Osteocyte (in vitro differentiated cells): ENCODE measurements around the gene DPPA5. TPM values are rescaled to one million over a fixed set of nuclear protein-coding genes. Genes with fewer than 3 reads are reported as not detected.
"Not testable (repeated sequence)": the region's sequence is repeated elsewhere in the genome, so short reads cannot be mapped to it uniquely, and the experiment has no call there.

Source experiments
- DNase-seq: peaks from one replicate; pipeline ENCODE4 v3.0.0; 2021; ENCODE audit warnings: mixed read lengths; ENCODE audit not compliant: unreplicated experiment; ENCODE audit errors: extremely low spot score
- H3K27ac Mint-ChIP-seq: one replicate; pipeline ENCODE4 v1.8.0; 2021; ENCODE audit warnings: mild to moderate bottlenecking, mixed read lengths; ENCODE audit not compliant: unreplicated experiment
- H3K27me3 Mint-ChIP-seq: one replicate; pipeline ENCODE4 v1.8.0; 2021; ENCODE audit warnings: mixed read lengths; ENCODE audit not compliant: unreplicated experiment
- H3K36me3 Mint-ChIP-seq: one replicate; pipeline ENCODE4 v1.8.0; 2021; ENCODE audit warnings: mixed read lengths; ENCODE audit not compliant: unreplicated experiment
- H3K4me1 Mint-ChIP-seq: one replicate; pipeline ENCODE4 v1.8.0; 2021; ENCODE audit warnings: mixed read lengths; ENCODE audit not compliant: unreplicated experiment
- H3K4me3 Mint-ChIP-seq: one replicate; pipeline ENCODE4 v1.8.0; 2021; ENCODE audit warnings: mild to moderate bottlenecking, moderate library complexity, mixed read lengths; ENCODE audit not compliant: unreplicated experiment
- H3K9me3 Mint-ChIP-seq: one replicate; pipeline ENCODE4 v1.8.0; 2021; ENCODE audit warnings: mixed read lengths; ENCODE audit not compliant: unreplicated experiment
- total RNA-seq: library from RNA; stranded (reverse); gene quantifications from 2 replicates; pipeline ENCODE4 v1.2.1, GENCODE V29; 2021
- TF ChIP-seq, protein P1 (sequence below): fragments of 200-600 bp; sonication (generic); IDR thresholded peaks from 2 replicates; pipeline ENCODE4 v1.5.0; 2021; ENCODE audit warnings: antibody characterized with exemption, mild to moderate bottlenecking, moderate library complexity

DPPA5 gene
- total RNA-seq, 1 donor from 2014 or later, result not detected

DNA sequence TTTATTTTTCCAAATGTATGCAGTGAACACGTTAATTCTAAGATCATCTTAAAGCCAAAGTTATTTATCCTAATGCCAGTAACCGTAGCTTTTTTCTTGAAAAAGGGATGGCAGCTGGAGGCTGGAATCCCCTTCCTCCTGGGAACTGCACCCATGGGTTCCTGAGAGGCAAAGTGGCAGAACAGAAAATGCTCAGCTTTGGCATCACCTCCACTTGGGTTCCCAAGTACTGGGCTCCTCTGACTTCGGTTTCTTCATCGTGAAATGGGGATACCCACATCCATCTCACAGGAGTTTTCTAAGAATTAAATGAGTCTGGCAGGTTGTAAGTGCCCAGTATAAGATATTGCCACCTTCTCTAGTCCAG, 34.3 kb upstream of the DPPA5 start:
- H3K36me3 Mint-ChIP-seq, result no peaks in the 10 kb centered on the region
- peaks cover 11% of the 10 kb centered on the region for H3K4me1 Mint-ChIP-seq
- H3K9me3 Mint-ChIP-seq, result no peaks in the 10 kb centered on the region
- DNase-seq, result no peak
- peak overlapping the region; percentile 78 for H3K4me3 Mint-ChIP-seq
- H3K27me3 Mint-ChIP-seq, result no peaks in the 10 kb centered on the region
- TF ChIP-seq, protein P1, sequence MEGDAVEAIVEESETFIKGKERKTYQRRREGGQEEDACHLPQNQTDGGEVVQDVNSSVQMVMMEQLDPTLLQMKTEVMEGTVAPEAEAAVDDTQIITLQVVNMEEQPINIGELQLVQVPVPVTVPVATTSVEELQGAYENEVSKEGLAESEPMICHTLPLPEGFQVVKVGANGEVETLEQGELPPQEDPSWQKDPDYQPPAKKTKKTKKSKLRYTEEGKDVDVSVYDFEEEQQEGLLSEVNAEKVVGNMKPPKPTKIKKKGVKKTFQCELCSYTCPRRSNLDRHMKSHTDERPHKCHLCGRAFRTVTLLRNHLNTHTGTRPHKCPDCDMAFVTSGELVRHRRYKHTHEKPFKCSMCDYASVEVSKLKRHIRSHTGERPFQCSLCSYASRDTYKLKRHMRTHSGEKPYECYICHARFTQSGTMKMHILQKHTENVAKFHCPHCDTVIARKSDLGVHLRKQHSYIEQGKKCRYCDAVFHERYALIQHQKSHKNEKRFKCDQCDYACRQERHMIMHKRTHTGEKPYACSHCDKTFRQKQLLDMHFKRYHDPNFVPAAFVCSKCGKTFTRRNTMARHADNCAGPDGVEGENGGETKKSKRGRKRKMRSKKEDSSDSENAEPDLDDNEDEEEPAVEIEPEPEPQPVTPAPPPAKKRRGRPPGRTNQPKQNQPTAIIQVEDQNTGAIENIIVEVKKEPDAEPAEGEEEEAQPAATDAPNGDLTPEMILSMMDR, result no peak
- peak overlapping the region; percentile 31 for H3K27ac Mint-ChIP-seq

DNA sequence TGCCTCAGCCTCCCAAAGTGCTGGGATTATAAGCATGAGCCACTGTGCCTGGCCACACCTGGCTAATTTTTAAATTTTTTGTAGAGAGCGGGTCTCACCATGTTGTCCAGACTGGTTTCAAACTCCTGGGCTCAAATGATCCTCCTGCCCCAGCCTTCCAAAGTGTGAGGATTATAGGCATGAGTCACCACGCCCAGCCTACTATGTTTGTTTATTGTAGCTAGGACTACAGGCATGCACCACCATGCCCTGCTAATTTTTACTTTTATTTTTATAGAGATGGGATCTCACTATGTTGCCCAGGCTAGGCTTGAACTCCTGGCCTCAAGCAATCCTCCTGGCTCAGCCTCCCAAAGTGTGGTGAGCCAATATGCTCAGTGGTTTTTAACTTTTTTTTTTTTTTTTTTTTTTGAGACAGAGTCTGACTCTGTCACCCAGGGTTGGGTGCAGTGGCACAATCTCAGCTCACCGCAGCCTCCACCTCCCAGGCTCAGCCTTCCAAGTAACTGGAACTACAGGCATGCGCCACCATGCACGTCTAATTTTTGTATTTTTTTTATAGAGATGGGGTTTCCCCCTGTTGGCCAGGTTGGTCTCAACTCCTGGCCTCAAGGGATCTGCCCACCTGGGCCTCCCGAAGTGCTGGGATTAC, 28.5 kb upstream of the DPPA5 start:
- Mint-ChIP-seq H3K9me3 (no peaks in the 10 kb centered on the region), H3K4me3 (no peak overlapping the region), H3K4me1 (no peaks in the 10 kb centered on the region), H3K27ac (no peak overlapping the region), H3K36me3 (no peaks in the 10 kb centered on the region), H3K27me3 (no peaks in the 10 kb centered on the region)
- TF ChIP-seq, protein P1, result no peak
- DNase-seq, result peak; percentile 13

DNA sequence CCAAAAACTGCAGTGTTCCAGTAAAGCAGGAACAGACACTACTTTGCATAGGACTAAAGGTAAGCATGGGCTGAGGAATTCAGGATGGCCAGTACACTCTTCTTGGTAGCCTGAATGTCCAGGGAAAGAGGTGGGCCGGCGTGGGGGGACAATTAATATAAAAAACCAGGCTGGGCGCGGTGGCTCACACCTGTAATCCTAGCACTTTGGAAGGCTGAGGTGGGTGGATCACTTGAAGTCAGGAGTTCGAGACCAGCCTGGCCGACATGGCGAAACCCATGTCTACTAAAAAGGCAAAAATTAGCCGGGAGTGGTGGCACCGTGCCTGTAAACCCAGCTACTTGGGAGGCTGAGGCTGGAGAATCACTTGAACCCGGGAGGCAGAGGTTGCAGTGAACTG, 27.5 kb upstream of the DPPA5 start:
- H3K36me3 Mint-ChIP-seq, H3K9me3 Mint-ChIP-seq: not testable (repeated sequence)

DNA sequence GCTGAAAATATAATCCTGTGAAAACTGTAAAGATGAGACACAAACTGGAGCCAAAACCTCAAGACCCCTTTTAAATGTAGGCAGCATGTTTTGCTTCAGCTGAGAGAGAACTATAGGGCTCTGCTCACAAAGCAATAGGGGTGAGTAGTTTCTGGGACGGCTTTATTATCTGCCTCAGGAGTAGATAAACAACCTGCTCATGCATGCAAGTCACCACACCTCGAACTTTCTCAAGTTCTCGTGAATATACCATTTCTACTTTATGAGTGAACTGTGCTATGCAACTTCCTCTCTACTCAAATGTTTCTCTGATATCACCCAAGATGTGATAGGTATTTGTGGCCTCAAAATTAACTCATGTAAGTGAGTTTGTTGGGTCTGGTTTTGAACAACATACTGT, 23.1 kb upstream of the DPPA5 start:
- no peak for DNase-seq
- Mint-ChIP-seq H3K27ac (no peak overlapping the region), H3K36me3 (no peaks in the 10 kb centered on the region), H3K9me3 (no peaks in the 10 kb centered on the region), H3K4me1 (no peaks in the 10 kb centered on the region), H3K27me3 (no peaks in the 10 kb centered on the region), H3K4me3 (no peak overlapping the region)
- TF ChIP-seq, protein P1, result no peak

More for the DNA sequence above, 27.5 kb upstream of the DPPA5 start:
- not testable (repeated sequence) for H3K27me3 Mint-ChIP-seq, DNase-seq, H3K27ac Mint-ChIP-seq, H3K4me3 Mint-ChIP-seq, H3K4me1 Mint-ChIP-seq

DNA sequence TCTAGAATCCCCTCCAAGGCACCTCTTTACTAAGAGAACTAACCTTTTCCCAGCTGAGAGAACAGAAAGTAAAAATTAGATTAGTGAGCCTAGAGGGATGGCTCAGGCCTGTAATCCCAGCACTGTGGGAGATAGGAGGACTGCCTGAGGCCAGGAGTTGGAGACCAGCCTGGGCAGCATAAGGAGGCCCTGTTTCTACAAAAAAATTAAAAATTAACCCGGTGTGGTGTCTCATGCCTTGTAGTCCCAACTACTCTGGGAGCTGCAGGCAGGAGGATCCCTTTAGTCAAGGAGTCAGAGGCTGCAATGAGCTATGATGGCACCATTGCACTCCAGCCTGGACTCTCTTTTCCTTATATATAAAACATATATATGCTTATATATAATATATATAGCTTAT, 21.1 kb upstream of the DPPA5 start:
- Mint-ChIP-seq H3K4me3 (no peak overlapping the region), H3K27ac (no peak overlapping the region), H3K4me1 (no peaks in the 10 kb centered on the region), H3K36me3 (no peaks in the 10 kb centered on the region), H3K9me3 (no peaks in the 10 kb centered on the region), H3K27me3 (no peaks in the 10 kb centered on the region)
- TF ChIP-seq, protein P1, result no peak
- no peak for DNase-seq

DNA sequence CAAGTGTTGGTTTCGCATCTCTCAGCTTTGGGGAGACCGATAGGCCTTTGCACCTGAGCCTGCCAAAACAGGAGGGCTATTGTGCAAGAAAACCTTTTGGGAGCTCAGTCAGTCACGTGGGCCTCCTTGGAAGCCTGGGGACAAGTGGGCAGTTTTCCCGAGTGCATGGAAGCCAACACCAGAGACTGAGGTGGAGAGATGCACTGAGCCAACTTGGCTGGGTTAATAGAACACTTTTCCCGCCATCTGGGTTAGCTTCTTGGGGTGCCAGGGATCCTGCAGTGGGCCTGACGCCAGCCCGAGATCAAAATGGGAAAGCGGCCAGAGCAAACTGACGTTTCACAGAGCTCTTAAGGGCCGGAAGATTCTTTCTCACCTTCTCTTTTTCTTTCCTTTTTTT, 18.4 kb upstream of the DPPA5 start:
- Mint-ChIP-seq H3K27me3 (peaks cover 7% of the 10 kb centered on the region), H3K9me3 (no peaks in the 10 kb centered on the region), H3K4me3 (no peak overlapping the region), H3K27ac (no peak overlapping the region), H3K36me3 (no peaks in the 10 kb centered on the region), H3K4me1 (no peaks in the 10 kb centered on the region)
- no peak for DNase-seq
- TF ChIP-seq, protein P1, result no peak
